Inflammatory macrophage treated with lipopolysaccharide for 1 hour (primary cell): ENCODE data around the gene NECTIN2.
A peak's percentile ranks its signal among the peaks of the same experiment; 100 is the strongest.
"Not testable (repeated sequence)": the region's sequence is repeated elsewhere in the genome, so short reads cannot be mapped to it uniquely, and the experiment has no call there.

Experiments
- DNase-seq, 2 donors: peaks; one replicate each; pipeline ENCODE4 v3.0.0-alpha.2; 2020 to 2022

Gene NECTIN2

GRCh38 chr19:44887648-44888047 is 41.6 kb downstream of the NECTIN2 start:
- no peak for DNase-seq

- DNase-seq = not testable (repeated sequence)
These were observed 42.2 kb downstream of the NECTIN2 start for GRCh38 chr19:44888335-44888734.

GRCh38 chr19:44889830-44890365 is 43.8 kb downstream of the NECTIN2 start:
- DNase-seq = no peak

- DNase-seq = peak; percentile 96 to 100
These were observed 44.4 kb downstream of the NECTIN2 start for GRCh38 chr19:44890366-44891015.

GRCh38 chr19:44891016-44891882 is 45.2 kb downstream of the NECTIN2 start, which contains the start of gene TOMM40:
Gene TOMM40 (plus strand): TSS chr19:44891254. CDS start chr19:44891416, 162 bp downstream.
- DNase-seq = peak in 1 of 2 donors; percentile 100

GRCh38 chr19:44892932-44893331 is 46.8 kb downstream of the NECTIN2 start:
- no peak for DNase-seq

GRCh38 chr19:44893332-44894051 is 47.4 kb downstream of the NECTIN2 start:
- DNase-seq = no peak

GRCh38 chr19:44894052-44894400 is 47.9 kb downstream of the NECTIN2 start:
- DNase-seq = peak; percentile 29 to 79

- no peak for DNase-seq
These were observed 48.8 kb downstream of the NECTIN2 start for GRCh38 chr19:44894946-44895345.

- DNase-seq = no peak
These were observed 51.7 kb downstream of the NECTIN2 start for GRCh38 chr19:44897835-44898234.

GRCh38 chr19:44900328-44901244 is 54.5 kb downstream of the NECTIN2 start:
- DNase-seq = no peak

- no peak for DNase-seq
These were observed 57.1 kb downstream of the NECTIN2 start for GRCh38 chr19:44903216-44903601.

GRCh38 chr19:44903602-44904425 is 57.7 kb downstream of the NECTIN2 start:
- peak; percentile 31 to 89 for DNase-seq

- DNase-seq = no peak
These were observed 58.4 kb downstream of the NECTIN2 start for GRCh38 chr19:44904426-44904994.

GRCh38 chr19:44905437-44906160 is 59.5 kb downstream of the NECTIN2 start, which contains the start of gene APOE:
Gene APOE (plus strand): TSS chr19:44905796. CDS start chr19:44906625, 829 bp downstream.
- DNase-seq = peak in 1 of 2 donors; percentile 58

GRCh38 chr19:44907613-44908012 is 61.5 kb downstream of the NECTIN2 start:
- no peak for DNase-seq

GRCh38 chr19:44908074-44908835 is 62.2 kb downstream of the NECTIN2 start:
- DNase-seq = no peak

- no peak for DNase-seq
These were observed 62.8 kb downstream of the NECTIN2 start for GRCh38 chr19:44908836-44909261.

- no peak for DNase-seq
These were observed 63.7 kb downstream of the NECTIN2 start for GRCh38 chr19:44909775-44910174.
